Measurements from ENCODE around the gene CACYBP.

The CACYBP gene

GRCh38 chr1:174971902-174972301 lies 27.8 kb upstream of the CACYBP start:
- DNase-seq (ENCODE audit: extremely low read depth in 1 of 2, low read depth in 1 of 2) = no peak

- no peak for DNase-seq (ENCODE audit: extremely low read depth in 1 of 2, low read depth in 1 of 2)
Observed at GRCh38 chr1:174974711-174975119, 25.0 kb upstream of the CACYBP start.

GRCh38 chr1:174975764-174976163 lies 24.0 kb upstream of the CACYBP start:
- DNase-seq (ENCODE audit: extremely low read depth in 1 of 2, low read depth in 1 of 2) = no peak

GRCh38 chr1:174976436-174977108 lies 23.2 kb upstream of the CACYBP start:
- no peak for DNase-seq (ENCODE audit: extremely low read depth in 1 of 2, low read depth in 1 of 2)

- no peak for DNase-seq (ENCODE audit: extremely low read depth in 1 of 2, low read depth in 1 of 2)
Observed at GRCh38 chr1:174982971-174983689, 16.6 kb upstream of the CACYBP start.

GRCh38 chr1:174984952-174985351 lies 14.8 kb upstream of the CACYBP start:
- no peak for DNase-seq (ENCODE audit: extremely low read depth in 1 of 2, low read depth in 1 of 2)

GRCh38 chr1:174988539-174988938 lies 11.2 kb upstream of the CACYBP start:
- no peak for DNase-seq (ENCODE audit: extremely low read depth in 1 of 2, low read depth in 1 of 2)

- DNase-seq (ENCODE audit: extremely low read depth in 1 of 2, low read depth in 1 of 2) = no peak
Observed at GRCh38 chr1:174988986-174989385, 10.8 kb upstream of the CACYBP start.

GRCh38 chr1:174989536-174990220 lies 10.1 kb upstream of the CACYBP start:
- DNase-seq (ENCODE audit: extremely low read depth in 1 of 2, low read depth in 1 of 2) = no peak

GRCh38 chr1:174990382-174990999 lies 9.3 kb upstream of the CACYBP start:
- no peak for DNase-seq (ENCODE audit: extremely low read depth in 1 of 2, low read depth in 1 of 2)

- no peak for DNase-seq (ENCODE audit: extremely low read depth in 1 of 2, low read depth in 1 of 2)
Observed at GRCh38 chr1:174991473-174991872, 8.3 kb upstream of the CACYBP start.

GRCh38 chr1:174995121-174995520 lies 4.6 kb upstream of the CACYBP start:
- no peak for DNase-seq (ENCODE audit: extremely low read depth in 1 of 2, low read depth in 1 of 2)

- DNase-seq (ENCODE audit: extremely low read depth in 1 of 2, low read depth in 1 of 2) = no peak
Observed at GRCh38 chr1:174995916-174996315, 3.8 kb upstream of the CACYBP start.

GRCh38 chr1:174996476-174996875 lies 3.3 kb upstream of the CACYBP start:
- DNase-seq (ENCODE audit: extremely low read depth in 1 of 2, low read depth in 1 of 2) = no peak

- no peak for DNase-seq (ENCODE audit: extremely low read depth in 1 of 2, low read depth in 1 of 2)
Observed at GRCh38 chr1:174997041-174997440, 2.7 kb upstream of the CACYBP start.

- peak; percentile 7 to 15 for DNase-seq (ENCODE audit: extremely low read depth in 1 of 2, low read depth in 1 of 2)
Observed at GRCh38 chr1:174998569-174999215, 1.1 kb upstream of the CACYBP start.

GRCh38 chr1:174999216-174999935 lies 371 bp upstream of the CACYBP start:
- peak; percentile 87 to 95 for DNase-seq (ENCODE audit: extremely low read depth in 1 of 2, low read depth in 1 of 2)

- DNase-seq (ENCODE audit: extremely low read depth in 1 of 2, low read depth in 1 of 2) = no peak
Observed at GRCh38 chr1:175000697-175001187, 995 bp downstream of the CACYBP start.

GRCh38 chr1:175002910-175003517 lies 3.3 kb downstream of the CACYBP start:
- no peak for DNase-seq (ENCODE audit: extremely low read depth in 1 of 2, low read depth in 1 of 2)

GRCh38 chr1:175003521-175003920 lies 3.8 kb downstream of the CACYBP start:
- DNase-seq (ENCODE audit: extremely low read depth in 1 of 2, low read depth in 1 of 2) = no peak

Data from activated CD8-positive, alpha-beta memory T cell treated with anti-CD3 and anti-CD28 coated beads for 1 hour (primary cell).